ENCODE data around the gene SLC41A3. TPM values are rescaled to one million over a fixed set of nuclear protein-coding genes. Genes with fewer than 3 reads are reported as not detected.

SLC41A3 gene
- total and polyA plus RNA-seq, 2 of the 8 experiments (the other 6 are each of a cell fraction or from before 2014, with no cell fraction given) = 30.2 to 56.4 TPM

DNA sequence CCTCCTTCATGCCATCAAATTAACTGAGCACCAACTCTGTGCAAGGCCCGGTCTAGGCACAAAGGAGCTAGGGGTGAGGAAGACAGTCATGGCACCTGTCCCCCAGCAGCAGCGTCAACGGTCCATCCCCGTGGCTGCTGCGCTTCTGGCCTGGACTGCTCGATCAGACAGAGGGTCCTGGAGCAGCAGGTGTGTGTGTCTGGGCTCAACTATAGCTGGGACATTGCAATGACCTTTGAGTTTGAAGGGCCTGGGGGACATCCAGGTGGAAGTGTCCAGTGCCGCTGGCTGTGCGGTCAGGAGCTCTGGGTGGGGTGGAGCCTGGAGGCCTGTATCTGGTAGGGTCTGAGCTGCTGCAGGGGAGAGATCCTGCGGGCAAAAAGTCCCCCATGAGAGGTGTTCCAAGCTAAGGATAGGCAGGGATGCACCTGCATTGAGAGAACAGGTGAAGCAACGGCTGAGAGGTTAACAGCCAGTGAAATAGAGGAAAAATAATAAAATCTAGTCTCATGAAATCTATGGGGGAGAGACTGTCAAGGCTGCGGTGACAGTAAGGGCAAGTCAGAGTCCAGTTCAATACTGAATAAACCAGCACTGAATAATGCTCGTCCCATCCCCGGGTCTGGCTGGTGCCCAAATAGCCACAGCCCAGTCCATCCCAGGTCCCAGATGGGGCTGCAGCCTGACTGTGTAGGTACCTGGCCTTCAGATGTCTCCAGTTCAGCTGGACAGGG is 25.4 kb upstream of the SLC41A3 start:
- Histone ChIP-seq H3K9ac (replicated peaks in 1 of 4; ENCODE audit: extremely low read depth in 1 of 4, low read depth in 3 of 4, low read length in 3 of 4) (no peak overlapping the region), H4K91ac (replicated peaks; ENCODE audit: insufficient read length, low read length) (no peak overlapping the region), H3K4me3 (ENCODE audit: extremely low read depth in 1 of 4, insufficient read depth in 2 of 4, low read depth in 3 of 4, low read length in 4 of 4) (no peak overlapping the region), H2BK15ac (ENCODE audit: low read length) (no peak overlapping the region), H3K79me1 (ENCODE audit: low read depth, low read length) (no peaks in the 10 kb centered on the region), H2BK5ac (ENCODE audit: low read depth, low read length) (no peak overlapping the region), H3K4me2 (ENCODE audit: insufficient read depth in 1 of 2, low read depth in 2 of 2, low read length in 2 of 2) (no peak overlapping the region), H3K4ac (replicated peaks; ENCODE audit: insufficient read length, low read depth, low read length) (no peak overlapping the region), H3K27me3 (replicated peaks in 1 of 4; ENCODE audit: control insufficient read depth in 3 of 4, extremely low read depth in 1 of 4, insufficient read depth in 3 of 4, low read length in 3 of 4) (0 out of 7 replicates have a peak, but pooled peaks cover 0 to 2% (median 0%) of the 10 kb centered on the region in 4 experiments), H3K18ac (ENCODE audit: extremely low read depth, low read length) (no peak overlapping the region), H2BK120ac (replicated peaks; ENCODE audit: low read depth, low read length) (no peak overlapping the region), H3K36me3 (ENCODE audit: control insufficient read depth in 2 of 4, insufficient read depth in 4 of 4, low read length in 3 of 4) (no peaks in the 10 kb centered on the region), H2AFZ (ENCODE audit: low read length) (no peak overlapping the region), H3K4me1 (replicated peaks in 1 of 4; ENCODE audit: control insufficient read depth in 3 of 4, insufficient read depth in 4 of 4, low read length in 3 of 4) (no peaks in the 10 kb centered on the region), H2BK20ac (ENCODE audit: low read length) (no peak overlapping the region), H4K5ac (ENCODE audit: insufficient read length, low read depth, low read length) (no peak overlapping the region), H3K56ac (replicated peaks; ENCODE audit: insufficient read length, low read depth, low read length) (no peak overlapping the region), H3K9me3 (ENCODE audit: insufficient read depth in 2 of 2, low read depth in 1 of 2, low read length in 1 of 2) (no peaks in the 10 kb centered on the region), H3K27ac (ENCODE audit: low read depth, low read length) (no peak overlapping the region), H2BK12ac (ENCODE audit: low read depth, low read length) (no peak overlapping the region), H2AK5ac (ENCODE audit: low read depth, low read length) (no peak overlapping the region), H4K20me1 (replicated peaks in 1 of 2; ENCODE audit: control insufficient read depth in 1 of 2, insufficient read depth in 2 of 2, low read length in 2 of 2) (no peaks in the 10 kb centered on the region), H4K8ac (ENCODE audit: extremely low read depth, insufficient read depth, low read length) (no peak overlapping the region), H3K14ac (ENCODE audit: insufficient read length) (no peak overlapping the region), H3K23me2 (ENCODE audit: low read depth, low read length) (no peaks in the 10 kb centered on the region), H3K79me2 (ENCODE audit: control insufficient read depth in 1 of 2, insufficient read depth in 2 of 2, low read length in 2 of 2) (no peaks in the 10 kb centered on the region), H3K23ac (ENCODE audit: insufficient read length) (no peak overlapping the region)
- ChIA-PET CTCF (ENCODE audit: partially characterized antibody) (interaction anchor here (1.0 to 3.2 kb wide), 2 partner anchors 16 to 24 kb away, joined by 4 to 16 read pairs; no protein-coding TSS in a partner anchor), POLR2A (ENCODE audit: partially characterized antibody) (no interaction called here)
- FAIRE-seq (no peak), DNase-seq (ENCODE audit: low read depth in 1 of 2, low spot score in 2 of 2) (peak in 1 of 2 experiments; percentile 8)
- 93% methylated on average over 13 of the region's 13 CpGs; no CpG with 5 or more reads in 1 of the 2 experiments for WGBS, 2 experiments (ENCODE audit: extremely low coverage in 1 of 2, insufficient coverage in 1 of 2, insufficient read length in 1 of 2, insufficient replicate concordance in 2 of 2, low coverage in 1 of 2, low lambda C conversion rate in 2 of 2, missing lambda C conversion rate in 1 of 2)
- TF ChIP-seq ATF2 (IDR thresholded peaks at IDR 0.05; ENCODE audit: low read length) (no peak), SP4 (IDR thresholded peaks at IDR 0.05; ENCODE audit: low read length) (no peak), NANOG (IDR thresholded peaks at IDR 0.05; ENCODE audit: insufficient read depth, low read depth, low read length, poor library complexity, severe bottlenecking) (no peak), CHD2 (IDR thresholded peaks at IDR 0.05; ENCODE audit: low read length) (no peak), BACH1 (IDR thresholded peaks at IDR 0.05; ENCODE audit: low read length) (no peak), HDAC2 (IDR thresholded peaks at IDR 0.05; ENCODE audit: borderline replicate concordance in 1 of 2, low read depth in 2 of 2, low read length in 2 of 2) (no peak), TEAD4 (IDR thresholded peaks at IDR 0.05; ENCODE audit: low read depth, low read length) (no peak), BCL11A (IDR thresholded peaks at IDR 0.05; ENCODE audit: low read depth in 2 of 2, low read length in 2 of 2) (no peak), CEBPB (IDR thresholded peaks at IDR 0.05; ENCODE audit: low read depth, low read length) (no peak), NRF1 (IDR thresholded peaks at IDR 0.05; ENCODE audit: low read depth, low read length) (no peak), EGR1 (IDR thresholded peaks at IDR 0.05; ENCODE audit: borderline replicate concordance, low read depth, low read length) (no peak), SRF (IDR thresholded peaks at IDR 0.05; ENCODE audit: low read depth, low read length) (no peak)
